ENCODE results near the gene PBRM1. TPM values are rescaled to one million over a fixed set of nuclear protein-coding genes. Genes with fewer than 3 reads are reported as not detected.

PBRM1 gene
- total RNA-seq, 1 experiment from 2014 or later = 40.0 TPM

DNA sequence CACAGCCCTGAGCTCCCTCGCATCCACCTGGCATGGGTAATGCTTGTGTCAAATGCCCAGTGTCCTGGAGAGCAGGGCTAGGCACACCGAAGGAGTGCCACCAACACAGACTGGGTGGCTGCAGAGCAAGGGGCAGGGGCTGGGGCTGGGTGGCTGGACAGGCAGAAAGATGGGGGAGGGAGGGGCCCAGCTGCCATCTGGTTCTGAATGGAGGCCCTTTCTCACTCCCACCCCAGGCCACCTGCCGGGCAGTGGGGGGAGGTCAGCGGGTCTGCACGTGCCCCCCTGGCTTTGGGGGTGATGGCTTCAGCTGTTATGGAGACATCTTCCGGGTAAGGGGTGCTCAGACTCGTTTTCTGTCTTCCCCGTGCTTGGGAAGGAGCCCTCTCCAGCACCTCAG is 173.6 kb downstream of the PBRM1 start (continued):
- TF ChIP-seq RAD21 (IDR thresholded peaks at IDR 0.05; ENCODE audit: low read depth) (no peak), TCF7L2 (IDR thresholded peaks at IDR 0.05; ENCODE audit: borderline replicate concordance, extremely low read depth, insufficient read depth, insufficient read length) (no peak), EZH2phosphoT487 (IDR thresholded peaks at IDR 0.05; ENCODE audit: borderline replicate concordance) (no peak)

GRCh38 chr3:52511509-52511908 is 174.2 kb downstream of the PBRM1 start:
- Histone ChIP-seq H3K27me3 (ENCODE audit: insufficient read depth, low read length) (no peaks in the 10 kb centered on the region), H3K4me2 (ENCODE audit: low read length) (no peak overlapping the region), H3K4me1 (ENCODE audit: control insufficient read depth in 1 of 2, insufficient read depth in 2 of 2, low read length in 2 of 2) (peaks cover 3 to 9% of the 10 kb centered on the region in 2 experiments; a peak in 2 of 4 replicates), H3K27ac (ENCODE audit: low read depth, low read length) (no peak overlapping the region), H2AFZ (ENCODE audit: low read depth, low read length, poor library complexity, severe bottlenecking) (no peak overlapping the region), H3K36me3 (ENCODE audit: control insufficient read depth in 1 of 2, insufficient read depth in 2 of 2, low read length in 2 of 2) (no peaks in the 10 kb centered on the region), H3K79me2 (ENCODE audit: insufficient read depth, low read length) (no peaks in the 10 kb centered on the region), H4K20me1 (ENCODE audit: insufficient read depth) (no peaks in the 10 kb centered on the region), H3K9ac (ENCODE audit: low read length) (no peak overlapping the region), H3K9me3 (ENCODE audit: control insufficient read depth in 1 of 2, insufficient read depth in 1 of 2, low read depth in 1 of 2, low read length in 2 of 2) (no peaks in the 10 kb centered on the region), H3K4me3 (replicated peaks in 1 of 2; ENCODE audit: low read depth in 1 of 2, low read length in 2 of 2) (no peak overlapping the region), H3K9me2 (ENCODE audit: insufficient read depth) (no peaks in the 10 kb centered on the region)
- RAD21 ChIA-PET (ENCODE audit: low non-redundant PET in 1 of 2, low total read pairs in 2 of 2, uncharacterized antibody in 2 of 2, unreplicated experiment in 2 of 2) = no interaction called here
- no peak for DNase-seq (ENCODE audit: low read depth, low spot score)
- no peak for ATAC-seq
- intact Hi-C loops (cut with micrococcal nuclease) = no loop called here
- BruUV-seq (replicated peaks) = no TSS peak
- TF ChIP-seq SP1 (IDR thresholded peaks at IDR 0.05; ENCODE audit: low read depth) (no peak), YY1 (IDR thresholded peaks at IDR 0.05; ENCODE audit: extremely low read depth, insufficient replicate concordance, low read depth, low read length) (no peak), ZNF274 (IDR thresholded peaks at IDR 0.05; ENCODE audit: low read depth, low read length) (no peak), EGR1 (IDR thresholded peaks at IDR 0.05; ENCODE audit: low read depth) (no peak), POLR2A (IDR thresholded peaks at IDR 0.05; ENCODE audit: borderline replicate concordance, extremely low read depth, insufficient read depth, insufficient read length) (no peak), FOSL1 (IDR thresholded peaks at IDR 0.05; ENCODE audit: low read depth) (no peak), EZH2phosphoT487 (IDR thresholded peaks at IDR 0.05; ENCODE audit: borderline replicate concordance) (no peak), EZH2 (IDR thresholded peaks at IDR 0.05) (no peak), JUND (IDR thresholded peaks at IDR 0.05) (no peak), ZFX (IDR thresholded peaks at IDR 0.05) (no peak), ZBTB33 (IDR thresholded peaks at IDR 0.05; ENCODE audit: extremely low read depth, insufficient replicate concordance, low read length) (no peak), CBX3 (IDR thresholded peaks at IDR 0.05; ENCODE audit: low read depth) (no peak), ELF1 (IDR thresholded peaks at IDR 0.05; ENCODE audit: borderline replicate concordance, low read depth) (no peak)
- TF ChIP-seq, protein P1, sequence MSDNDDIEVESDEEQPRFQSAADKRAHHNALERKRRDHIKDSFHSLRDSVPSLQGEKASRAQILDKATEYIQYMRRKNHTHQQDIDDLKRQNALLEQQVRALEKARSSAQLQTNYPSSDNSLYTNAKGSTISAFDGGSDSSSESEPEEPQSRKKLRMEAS (IDR thresholded peaks at IDR 0.05) = no peak
- TF ChIP-seq, protein P2, sequence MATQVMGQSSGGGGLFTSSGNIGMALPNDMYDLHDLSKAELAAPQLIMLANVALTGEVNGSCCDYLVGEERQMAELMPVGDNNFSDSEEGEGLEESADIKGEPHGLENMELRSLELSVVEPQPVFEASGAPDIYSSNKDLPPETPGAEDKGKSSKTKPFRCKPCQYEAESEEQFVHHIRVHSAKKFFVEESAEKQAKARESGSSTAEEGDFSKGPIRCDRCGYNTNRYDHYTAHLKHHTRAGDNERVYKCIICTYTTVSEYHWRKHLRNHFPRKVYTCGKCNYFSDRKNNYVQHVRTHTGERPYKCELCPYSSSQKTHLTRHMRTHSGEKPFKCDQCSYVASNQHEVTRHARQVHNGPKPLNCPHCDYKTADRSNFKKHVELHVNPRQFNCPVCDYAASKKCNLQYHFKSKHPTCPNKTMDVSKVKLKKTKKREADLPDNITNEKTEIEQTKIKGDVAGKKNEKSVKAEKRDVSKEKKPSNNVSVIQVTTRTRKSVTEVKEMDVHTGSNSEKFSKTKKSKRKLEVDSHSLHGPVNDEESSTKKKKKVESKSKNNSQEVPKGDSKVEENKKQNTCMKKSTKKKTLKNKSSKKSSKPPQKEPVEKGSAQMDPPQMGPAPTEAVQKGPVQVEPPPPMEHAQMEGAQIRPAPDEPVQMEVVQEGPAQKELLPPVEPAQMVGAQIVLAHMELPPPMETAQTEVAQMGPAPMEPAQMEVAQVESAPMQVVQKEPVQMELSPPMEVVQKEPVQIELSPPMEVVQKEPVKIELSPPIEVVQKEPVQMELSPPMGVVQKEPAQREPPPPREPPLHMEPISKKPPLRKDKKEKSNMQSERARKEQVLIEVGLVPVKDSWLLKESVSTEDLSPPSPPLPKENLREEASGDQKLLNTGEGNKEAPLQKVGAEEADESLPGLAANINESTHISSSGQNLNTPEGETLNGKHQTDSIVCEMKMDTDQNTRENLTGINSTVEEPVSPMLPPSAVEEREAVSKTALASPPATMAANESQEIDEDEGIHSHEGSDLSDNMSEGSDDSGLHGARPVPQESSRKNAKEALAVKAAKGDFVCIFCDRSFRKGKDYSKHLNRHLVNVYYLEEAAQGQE (IDR thresholded peaks at IDR 0.05; ENCODE audit: low read depth) = no peak
- CTCF ChIA-PET = no interaction called here
- POLR2A ChIA-PET = no interaction called here

All from HCT116 (cell line).